Frontal cortex (tissue), 4 donors: ENCODE results near the gene ARID5A. TPM values are rescaled to one million over a fixed set of nuclear protein-coding genes. Genes with fewer than 3 reads are reported as not detected.

Source experiments
- DNase-seq, 2 donors: peaks; one replicate each; pipeline ENCODE4 v3.0.0; 2012; ENCODE audit warnings: low spot score in 2 of 2
- FAIRE-seq: peaks from 2 replicates; lab custom pipeline; 2012; peaks lifted over from hg19 to GRCh38; lab: Jason Lieb, UNC
- total RNA-seq: library from RNA; depleted of rRNA; stranded (reverse); fragments of >200 nt; gene quantifications from one replicate; pipeline ENCODE4 v1.2.3, GENCODE V29; 2014
- donor health status: control.
- donor health status: control.
- donor health status: control.

ARID5A gene
- total RNA-seq, 1 donor from 2014 or later, result 1.6 TPM

- DNase-seq, result no peak
- FAIRE-seq, result no peak
Measured at GRCh38 chr2:96537734-96538486, 1.4 kb downstream of the ARID5A start.

GRCh38 chr2:96538487-96539214 is 2.1 kb downstream of the ARID5A start:
- peak; percentile 63 to 66 for DNase-seq
- FAIRE-seq, result no peak

GRCh38 chr2:96539215-96539920 is 2.8 kb downstream of the ARID5A start:
- no peak for DNase-seq
- no peak for FAIRE-seq

GRCh38 chr2:96540136-96540535 is 3.6 kb downstream of the ARID5A start:
- FAIRE-seq (no peak), DNase-seq (no peak)

GRCh38 chr2:96541398-96542152 is 5.0 kb downstream of the ARID5A start:
- no peak for FAIRE-seq

GRCh38 chr2:96542357-96542977 is 5.9 kb downstream of the ARID5A start:
- DNase-seq (no peak), FAIRE-seq (no peak)

More at GRCh38 chr2:96541398-96542152, 5.0 kb downstream of the ARID5A start:
- no peak for DNase-seq

- DNase-seq (no peak), FAIRE-seq (no peak)
Measured at GRCh38 chr2:96546321-96546720, 9.8 kb downstream of the ARID5A start.

GRCh38 chr2:96546797-96547196 is 10.2 kb downstream of the ARID5A start:
- FAIRE-seq, result no peak
- DNase-seq, result no peak

GRCh38 chr2:96547203-96547641 is 10.7 kb downstream of the ARID5A start:
- DNase-seq, result no peak
- FAIRE-seq, result no peak

- DNase-seq, result no peak
- FAIRE-seq, result no peak
Measured at GRCh38 chr2:96547731-96548171, 11.2 kb downstream of the ARID5A start.

GRCh38 chr2:96548558-96549465 is 12.3 kb downstream of the ARID5A start:
- FAIRE-seq (no peak), DNase-seq (no peak)

GRCh38 chr2:96549466-96549785 is 12.9 kb downstream of the ARID5A start:
- DNase-seq (no peak), FAIRE-seq (no peak)

- no peak for FAIRE-seq
- DNase-seq, result no peak
Measured at GRCh38 chr2:96549967-96550786, 13.6 kb downstream of the ARID5A start.

GRCh38 chr2:96550787-96551604 is 14.4 kb downstream of the ARID5A start:
- FAIRE-seq (no peak), DNase-seq (no peak)

GRCh38 chr2:96551605-96552314 is 15.2 kb downstream of the ARID5A start:
- DNase-seq (no peak), FAIRE-seq (no peak)
